Tongue (tissue), 2 donors: ENCODE results near the gene SETD1A. TPM values are rescaled to one million over a fixed set of nuclear protein-coding genes. Genes with fewer than 3 reads are reported as not detected.
A peak's percentile ranks its signal among the peaks of the same experiment; 100 is the strongest.
"Not testable (repeated sequence)": the region's sequence is repeated elsewhere in the genome, so short reads cannot be mapped to it uniquely, and the experiment has no call there.

Experiments
- DNase-seq: peaks from one replicate; pipeline ENCODE4 v3.0.0-alpha.2; 2015
- total RNA-seq: library from RNA; depleted of rRNA; stranded (reverse); fragments of >200 nt; gene quantifications from one replicate; pipeline ENCODE4 v1.2.3, GENCODE V29; 2014

The SETD1A gene
- total RNA-seq, 1 donor from 2014 or later = 4.6 TPM

DNA sequence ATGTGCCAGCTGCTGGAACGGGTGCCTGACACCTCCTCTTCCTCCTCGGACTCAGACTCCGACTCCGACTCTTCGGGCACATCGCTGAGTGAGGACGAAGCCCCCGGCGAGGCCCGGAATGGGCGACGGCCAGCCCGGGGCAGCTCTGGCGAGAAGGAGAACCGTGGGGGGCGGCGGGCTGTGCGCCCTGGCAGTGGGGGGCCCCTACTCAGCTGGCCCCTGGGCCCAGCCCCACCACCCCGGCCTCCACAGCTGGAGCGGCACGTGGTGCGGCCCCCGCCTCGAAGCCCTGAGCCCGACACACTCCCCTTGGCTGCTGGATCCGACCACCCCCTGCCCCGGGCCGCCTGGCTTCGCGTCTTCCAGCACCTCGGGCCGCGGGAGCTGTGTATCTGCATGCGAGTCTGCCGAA is 27.4 kb upstream of the SETD1A start:
- no peak for DNase-seq

- DNase-seq = no peak
Measured at GRCh38 chr16:30931068-30931650, 26.4 kb upstream of the SETD1A start.

- DNase-seq = peak; percentile 42
Measured at GRCh38 chr16:30934827-30935557, 22.6 kb upstream of the SETD1A start.

GRCh38 chr16:30937692-30938091 is 19.9 kb upstream of the SETD1A start:
- no peak for DNase-seq

DNA sequence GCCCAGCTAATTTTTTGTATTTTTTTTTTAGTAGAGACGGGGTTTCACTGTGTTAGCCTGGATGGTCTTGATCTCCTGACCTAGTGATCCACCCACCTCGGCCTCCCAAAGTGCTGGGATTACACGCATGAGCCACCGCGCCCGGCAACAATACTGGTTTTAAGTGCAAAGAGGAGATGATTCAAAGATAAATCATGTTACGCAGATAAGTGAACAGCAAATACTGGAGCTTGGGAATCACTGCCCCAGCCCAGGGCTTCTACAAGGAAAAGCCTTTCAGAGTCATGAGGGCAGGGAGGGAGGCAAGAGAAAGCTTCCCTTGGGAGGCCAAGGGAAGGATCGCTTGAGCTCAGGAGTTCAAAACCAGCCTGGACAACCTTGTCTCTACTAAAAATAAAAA is 18.0 kb upstream of the SETD1A start:
- DNase-seq = not testable (repeated sequence)

- peak; percentile 70 for DNase-seq
Measured at GRCh38 chr16:30941600-30942425, 15.7 kb upstream of the SETD1A start.

GRCh38 chr16:30942426-30942806 is 15.1 kb upstream of the SETD1A start:
- DNase-seq = no peak

- no peak for DNase-seq
Measured at GRCh38 chr16:30944352-30944751, 13.2 kb upstream of the SETD1A start.

- DNase-seq = no peak
Measured at GRCh38 chr16:30946671-30947540, 10.6 kb upstream of the SETD1A start.

DNA sequence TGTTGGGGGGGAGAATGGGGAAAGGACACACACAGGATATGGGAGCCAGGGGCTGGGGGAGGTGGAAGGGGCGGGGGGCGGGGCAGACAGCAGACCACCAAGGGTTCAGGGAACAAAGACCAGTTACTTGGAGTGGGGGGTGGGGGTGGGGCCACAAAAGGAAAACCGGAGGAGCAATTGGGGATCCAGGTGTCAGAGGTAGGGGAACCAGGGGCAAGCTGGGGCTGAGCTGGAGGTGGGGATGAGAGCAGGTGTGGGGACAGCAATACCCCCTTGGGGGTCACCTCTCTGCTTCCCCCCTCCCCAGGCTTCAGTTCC is 10.1 kb upstream of the SETD1A start:
- no peak for DNase-seq

DNA sequence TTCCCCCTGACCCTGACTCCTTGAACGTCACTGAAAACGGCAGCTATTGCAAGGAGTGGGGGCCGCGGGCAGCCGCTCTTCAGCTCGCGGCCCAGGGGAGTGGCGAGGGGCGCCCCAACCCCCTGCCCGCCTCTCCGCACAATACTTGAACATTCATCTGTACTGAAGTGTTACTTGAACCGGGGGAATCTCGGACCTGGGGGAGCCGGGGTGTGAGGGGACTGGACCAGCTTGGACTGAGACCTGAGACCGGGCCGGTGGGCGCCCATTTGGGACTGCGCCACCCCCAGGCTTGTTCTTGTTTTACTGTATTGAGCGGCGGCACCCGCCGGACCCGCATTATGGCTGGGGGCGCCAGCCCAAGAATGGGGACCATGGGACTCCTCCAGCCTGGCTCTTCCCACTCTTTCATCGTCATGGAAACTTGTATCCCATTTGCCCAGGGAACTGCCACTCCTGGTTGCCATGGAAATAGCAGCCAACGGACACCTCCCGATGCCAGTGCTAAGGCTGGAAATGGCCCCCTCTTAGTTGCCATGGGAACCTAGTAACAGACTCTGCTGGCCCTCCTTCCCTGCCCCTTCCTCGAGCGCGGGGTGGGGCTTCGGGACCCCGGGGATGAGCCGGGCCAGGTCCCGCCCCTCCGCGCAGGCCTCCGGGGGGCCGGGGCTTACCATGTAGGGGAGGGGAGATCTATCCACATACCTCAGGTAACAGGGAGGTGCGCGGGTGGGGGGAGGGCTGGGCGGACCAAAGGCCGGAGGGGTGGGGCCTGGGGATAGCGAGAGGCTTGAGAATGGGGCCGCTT is 9.5 kb upstream of the SETD1A start:
- DNase-seq = peak; percentile 99

DNA sequence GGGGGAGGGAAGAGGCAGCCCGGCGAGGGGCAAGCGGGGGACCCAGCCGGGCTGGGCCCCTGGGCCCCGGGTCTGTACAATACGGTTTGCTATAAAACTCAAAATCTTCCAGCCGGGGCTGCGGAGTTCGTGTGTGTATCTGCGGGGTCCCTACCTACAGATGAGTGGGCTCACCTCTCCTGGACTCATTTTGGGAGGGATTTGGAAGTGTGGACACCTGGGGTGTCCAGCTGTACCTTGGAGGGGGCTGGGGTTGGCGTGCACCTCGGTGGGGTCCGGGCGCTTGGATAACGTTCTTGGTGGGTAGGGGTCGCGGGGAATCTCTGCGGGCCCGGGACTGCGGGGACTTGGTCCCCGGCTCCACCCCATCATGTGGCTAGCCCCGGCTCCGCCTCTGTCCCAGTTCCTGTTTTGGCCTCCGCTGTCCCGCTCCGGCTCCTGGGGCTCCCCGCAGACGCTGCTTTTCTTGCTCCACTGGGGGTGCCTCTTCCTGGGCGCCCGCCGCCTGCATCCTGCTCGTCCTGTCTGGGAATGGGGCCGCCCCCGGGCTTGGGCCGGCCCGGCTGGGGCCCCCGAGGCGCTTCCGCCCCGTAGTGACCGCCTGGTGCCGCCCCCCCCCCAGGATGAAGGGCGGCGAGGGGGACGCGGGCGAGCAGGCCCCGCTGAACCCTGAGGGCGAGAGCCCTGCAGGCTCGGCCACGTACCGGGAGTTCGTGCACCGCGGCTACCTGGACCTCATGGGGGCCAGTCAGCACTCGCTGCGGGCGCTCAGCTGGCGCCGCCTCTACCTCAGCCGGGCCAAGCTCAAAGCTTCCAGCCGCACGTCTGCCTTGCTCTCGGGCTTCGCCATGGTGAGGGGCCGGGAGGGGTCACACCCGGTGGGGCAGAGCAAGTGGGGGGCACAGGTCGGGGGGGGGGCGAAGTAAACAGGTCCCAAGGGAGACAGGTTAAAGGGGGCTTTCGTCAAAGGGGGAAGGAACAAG is 8.6 kb upstream of the SETD1A start, which contains the start of gene ORAI3:
Gene ORAI3, plus strand, starts transcription at position 402 of the 983 bp plus-strand sequence. Its CDS starts 222 bp downstream, at position 624.
- peak; percentile 81 for DNase-seq

DNA sequence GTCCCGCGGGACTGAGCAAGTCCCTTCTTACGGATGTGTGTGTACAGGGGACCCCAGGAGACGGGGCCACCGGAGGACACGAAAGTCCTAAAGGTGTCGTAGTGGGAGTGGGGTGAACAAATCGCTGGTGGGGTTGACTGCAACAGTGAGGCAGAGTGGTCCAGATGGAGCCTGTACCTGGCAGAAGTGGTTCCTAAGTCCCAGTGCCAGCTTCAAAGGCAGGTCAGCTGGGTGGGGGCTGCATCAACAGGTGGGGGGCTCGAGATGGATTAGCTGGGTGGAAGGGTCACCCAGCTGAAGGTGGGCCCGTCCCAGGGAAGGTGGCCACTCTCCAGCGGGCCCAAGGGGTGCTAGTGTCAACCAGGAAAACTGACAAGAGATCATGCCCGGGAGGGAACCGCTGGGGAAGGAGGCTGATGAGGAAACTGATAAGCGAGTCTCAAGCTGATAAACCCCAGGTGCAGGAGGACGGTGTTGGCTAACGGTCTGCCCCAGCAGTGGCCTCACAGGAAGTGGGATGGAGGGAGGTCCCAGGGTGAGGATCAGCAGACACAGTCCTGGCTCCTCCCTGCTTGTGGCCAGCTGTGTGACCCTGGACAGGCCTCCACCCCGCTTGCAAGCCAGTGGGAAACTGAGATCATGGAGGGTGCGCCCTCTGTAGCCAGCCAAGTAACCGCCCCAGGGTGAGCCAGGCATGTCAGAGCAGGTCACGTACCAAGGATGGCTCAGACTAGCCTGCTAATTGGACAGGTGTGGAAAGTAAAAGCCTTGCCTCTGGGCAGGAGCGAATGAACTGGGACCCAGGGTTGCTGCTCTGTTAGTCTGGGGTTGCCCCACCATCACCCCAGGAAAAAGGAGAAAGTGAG is 7.7 kb upstream of the SETD1A start:
- DNase-seq = peak; percentile 68

DNA sequence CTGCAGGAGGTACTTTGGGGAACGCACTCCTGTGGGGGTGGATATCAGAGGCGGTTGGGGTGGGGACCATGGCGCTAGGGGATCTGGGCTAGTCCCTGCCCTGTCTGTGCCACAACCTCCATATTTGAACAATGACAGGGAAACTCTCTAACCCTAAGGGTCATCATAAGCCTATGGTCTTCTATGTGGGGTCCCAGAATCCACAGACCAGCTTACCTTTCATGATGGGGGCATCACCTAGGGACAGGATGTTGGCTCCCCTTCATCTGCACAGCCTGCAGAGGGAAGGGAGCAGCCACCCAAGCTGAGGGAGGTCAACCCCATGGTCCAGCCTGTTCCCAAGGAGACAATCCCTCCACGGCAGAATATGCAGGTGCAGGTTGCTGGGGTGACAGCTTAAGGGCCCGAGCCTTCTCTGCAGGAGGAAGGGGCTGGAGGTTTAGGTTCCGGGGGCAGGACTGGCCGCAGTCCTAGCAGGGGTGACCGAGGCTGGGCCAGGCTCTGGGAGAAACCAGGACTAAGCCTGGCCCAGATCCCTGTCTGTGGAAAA is 7.0 kb upstream of the SETD1A start:
- DNase-seq = no peak

GRCh38 chr16:30951193-30951592 is 6.4 kb upstream of the SETD1A start:
- DNase-seq = no peak

GRCh38 chr16:30951750-30952149 is 5.8 kb upstream of the SETD1A start:
- DNase-seq = peak; percentile 67

GRCh38 chr16:30953111-30953510 is 4.4 kb upstream of the SETD1A start:
- DNase-seq = no peak

GRCh38 chr16:30953511-30954124 is 3.9 kb upstream of the SETD1A start:
- DNase-seq = peak; percentile 86
